K562 (cell line): ENCODE results near the gene DGCR2. TPM values are rescaled to one million over a fixed set of nuclear protein-coding genes. Genes with fewer than 3 reads are reported as not detected.

Experiments used
- CHD7 ChIP-seq: fragments of 200-600 bp; sonication (generic); IDR thresholded peaks from one replicate; pipeline ENCODE4 v1.6.1; 2012; ENCODE audit warnings: mild to moderate bottlenecking, low read depth, low read length, inconsistent platforms
- CLOCK ChIP-seq: fragments of 250-450 bp; sonication (Bioruptor Pico); IDR thresholded peaks from 2 replicates; pipeline ENCODE4 v1.4.0; 2020; ENCODE audit warnings: mild to moderate bottlenecking, moderate library complexity, borderline replicate concordance
- ELF1 ChIP-seq: fragments of 200-800 bp; sonication (Bioruptor generic); IDR thresholded peaks from 2 replicates; pipeline ENCODE4 v1.6.1; 2016; ENCODE audit warnings: missing genetic modification characterization, missing compliant biosample characterization
- ETV6 ChIP-seq, 3 experiments: fragments of 150-350 bp in 1 of 3; sonication (generic) in 1 of 3; formaldehyde crosslinking in 1 of 3; IDR thresholded peaks; 2 replicates each; pipeline versions ENCODE4 v1.6.1 to v1.8.0; 2014 to 2022; ENCODE audit warnings: borderline replicate concordance in 2 of 3, low read depth in 2 of 3, antibody characterized with exemption in 1 of 3, low read length in 1 of 3, mild to moderate bottlenecking in 1 of 3, missing genetic modification reagents in 1 of 3
- MAFG ChIP-seq: fragments of 450-650 bp; conservative IDR thresholded peaks from 2 replicates; pipeline ENCODE4 v1.6.1; 2016; ENCODE audit warnings: missing genetic modification characterization, missing compliant biosample characterization
- THAP12 ChIP-seq: fragments of 250-450 bp; sonication (Bioruptor Pico); IDR thresholded peaks from 2 replicates; pipeline ENCODE4 v1.9.0; 2021; ENCODE audit warnings: mild to moderate bottlenecking, inconsistent platforms
- ZNF146 ChIP-seq: IDR thresholded peaks from one replicate; pipeline ENCODE4 v1.6.1; 2018; ENCODE audit warnings: missing compliant biosample characterization; ENCODE audit not compliant: unreplicated experiment
- ZNF280B ChIP-seq: fragments of 250-450 bp; sonication (Bioruptor Pico); IDR thresholded peaks from 2 replicates; pipeline ENCODE4 v1.5.1; 2021; ENCODE audit warnings: mild to moderate bottlenecking
- ZNF311 ChIP-seq: fragments of 250-450 bp; sonication (Bioruptor Pico); IDR thresholded peaks from 2 replicates; pipeline ENCODE4 v1.4.0; 2020; ENCODE audit warnings: mild to moderate bottlenecking, moderate library complexity
- polyA plus RNA-seq, 8 experiments: library from polyadenylated mRNA; depleted of rRNA in 4 of 8; stranded (reverse) in 5 of 8; unstranded in 3 of 8; fragments of >200 nt; fragmentation: Nextera tagmentation in 2 of 8; fragmentation: Illumina TruSeq in 1 of 8; extraction: Ambion mirVana in 2 of 8; extraction: Trizol in 1 of 8; gene quantifications; 2 replicates each; pipeline versions ENCODE4 v1.2.1 to v1.2.3, GENCODE V29; 2011 to 2014; ENCODE audit warnings: inconsistent platforms in 1 of 8, missing spikeins in 1 of 8
- total RNA-seq, 7 experiments: library from RNA; depleted of rRNA in 6 of 7; stranded (reverse); fragments of >200 nt in 6 of 7; fragmentation: Illumina TruSeq in 2 of 7; extraction: Trizol in 2 of 7; gene quantifications; 2 replicates each; pipeline versions ENCODE4 v1.2.1 to v1.2.3, GENCODE V29; 2011 to 2021; ENCODE audit warnings: low replicate concordance in 1 of 7

Gene DGCR2
- total and polyA plus RNA-seq, 9 of the 15 experiments (the other 6 are each of a cell fraction or from before 2014, with no cell fraction given), result 0.69 to 101 (median 56.4) TPM

- TF ChIP-seq ZNF280B (CRISPR knock-in tag) (no peak), ELF1 (tag) (no peak), ZNF311 (CRISPR knock-in tag) (no peak), MAFG (no peak), CHD7 (no peak), THAP12 (CRISPR knock-in tag) (0 out of 2 replicates have a peak, but pooled peaks have one; percentile 16), CLOCK (CRISPR knock-in tag) (no peak), ZNF146 (no peak), ETV6 (IDR thresholded peaks at IDR 0.05; ENCODE audit: borderline replicate concordance in 1 of 2, low read depth in 2 of 2, low read length in 1 of 2) (no peak), ETV6 (CRISPR knock-in tag; IDR thresholded peaks at IDR 0.05; ENCODE audit: borderline replicate concordance) (no peak)
Measured at GRCh38 chr22:18987765-18988164, 134.4 kb downstream of the DGCR2 start (continued).
